Stimulated activated CD4-positive, alpha-beta T cell treated with anti-CD3 and anti-CD28 coated beads, Interleukin-12 subunit alpha, Interleukin-12 subunit beta, amount 100 ng/mL, for 24 hours (primary cell): ENCODE results near the gene NEK9.
"Not testable (repeated sequence)": the region's sequence is repeated elsewhere in the genome, so short reads cannot be mapped to it uniquely, and the experiment has no call there.

Experiments used
- DNase-seq, 2 experiments: peaks; one replicate each; pipeline ENCODE4 v3.0.0-alpha.2; 2020; ENCODE audit warnings: low read depth in 2 of 2

Gene NEK9

DNA sequence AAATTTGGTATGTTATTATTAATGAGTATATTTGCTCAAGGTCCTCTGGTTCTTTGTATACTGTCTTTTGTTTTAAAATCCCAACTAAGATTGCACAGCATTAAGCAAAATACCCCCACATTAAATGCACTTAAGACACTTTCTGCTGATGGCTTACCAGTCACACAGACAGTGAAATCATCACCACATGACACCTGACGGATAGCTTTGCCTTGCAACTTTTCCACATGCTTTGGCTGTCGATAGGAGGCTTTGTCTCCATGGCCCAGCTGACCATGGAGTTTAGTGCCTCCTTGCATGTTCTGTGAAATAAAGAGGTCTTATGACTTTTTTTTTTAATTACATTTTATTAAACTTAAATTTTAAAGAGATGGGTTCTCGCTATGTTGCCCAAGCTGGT, 19.7 kb downstream of the NEK9 start:
- no peak for DNase-seq

- no peak for DNase-seq
These were observed 25.4 kb downstream of the NEK9 start for GRCh38 chr14:75101491-75101890.

DNA sequence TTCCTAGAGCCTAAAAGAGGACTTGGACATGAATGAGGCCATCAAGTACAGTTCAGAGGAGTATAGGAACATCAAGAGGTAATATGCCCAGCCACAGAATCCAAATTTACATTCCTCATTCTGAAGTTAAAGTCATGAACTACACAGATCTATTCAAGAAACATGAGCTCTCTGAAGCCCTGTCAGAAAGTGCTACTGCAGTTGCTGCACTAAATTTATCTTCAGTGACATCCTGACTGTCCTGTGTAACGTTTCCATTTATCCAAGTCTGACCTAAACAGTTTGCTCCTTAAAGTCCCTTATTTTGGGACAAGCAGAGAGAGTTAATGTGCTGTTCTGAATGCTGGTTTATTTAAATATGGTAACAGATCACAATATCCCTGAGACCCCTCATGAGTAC, 28.2 kb downstream of the NEK9 start:
- no peak for DNase-seq

- DNase-seq: no peak
These were observed 28.6 kb downstream of the NEK9 start for GRCh38 chr14:75098212-75098611.

- DNase-seq: no peak
These were observed 29.9 kb downstream of the NEK9 start for GRCh38 chr14:75096959-75097358.

GRCh38 chr14:75095690-75096089, 31.2 kb downstream of the NEK9 start:
- DNase-seq: no peak

- DNase-seq: no peak
These were observed 32.0 kb downstream of the NEK9 start for GRCh38 chr14:75094896-75095295.

DNA sequence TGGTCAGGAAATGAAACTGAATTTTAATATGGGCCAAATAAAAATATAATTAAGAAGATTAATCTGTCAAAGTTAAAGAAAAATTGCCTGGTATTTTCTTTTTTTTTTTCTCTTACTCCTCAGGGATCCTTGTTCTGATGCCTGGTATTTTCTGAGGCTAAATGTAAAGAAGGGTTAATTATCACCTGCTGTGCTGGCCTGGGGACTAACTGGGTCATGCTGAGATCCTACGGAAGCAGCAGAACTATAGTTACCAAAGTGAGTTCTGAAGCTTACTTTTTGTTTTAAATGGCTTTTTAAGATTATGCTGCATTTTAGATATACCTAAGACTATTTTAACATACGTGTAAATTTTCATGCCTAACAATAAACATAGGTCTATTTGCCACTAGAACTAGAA, 34.1 kb downstream of the NEK9 start:
- DNase-seq: no peak

DNA sequence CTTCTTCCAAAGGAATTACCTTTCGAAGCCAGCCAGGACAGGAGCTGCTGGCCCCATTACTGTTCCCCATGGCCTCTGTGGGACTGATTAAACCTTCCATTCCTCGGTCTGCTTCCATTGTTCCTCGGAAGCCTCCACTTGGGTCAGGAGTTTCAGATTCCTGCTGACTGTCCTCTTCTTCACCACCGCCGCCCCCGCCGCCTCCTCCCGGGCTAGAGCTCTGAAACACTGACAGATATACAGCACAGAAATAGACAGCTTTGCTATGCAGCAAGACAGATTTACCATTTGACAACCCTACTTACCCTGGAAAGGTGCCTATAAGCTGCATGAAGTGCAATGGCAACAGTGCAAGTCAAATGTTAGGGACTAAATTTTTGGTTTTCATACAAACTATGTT, 35.6 kb downstream of the NEK9 start:
- DNase-seq: no peak

GRCh38 chr14:75090353-75090752, 36.5 kb downstream of the NEK9 start:
- no peak for DNase-seq

- DNase-seq: peak in 1 of 2 experiments; percentile 8
These were observed 38.1 kb downstream of the NEK9 start for GRCh38 chr14:75088566-75089373.

GRCh38 chr14:75088153-75088552, 38.7 kb downstream of the NEK9 start:
- no peak for DNase-seq

DNA sequence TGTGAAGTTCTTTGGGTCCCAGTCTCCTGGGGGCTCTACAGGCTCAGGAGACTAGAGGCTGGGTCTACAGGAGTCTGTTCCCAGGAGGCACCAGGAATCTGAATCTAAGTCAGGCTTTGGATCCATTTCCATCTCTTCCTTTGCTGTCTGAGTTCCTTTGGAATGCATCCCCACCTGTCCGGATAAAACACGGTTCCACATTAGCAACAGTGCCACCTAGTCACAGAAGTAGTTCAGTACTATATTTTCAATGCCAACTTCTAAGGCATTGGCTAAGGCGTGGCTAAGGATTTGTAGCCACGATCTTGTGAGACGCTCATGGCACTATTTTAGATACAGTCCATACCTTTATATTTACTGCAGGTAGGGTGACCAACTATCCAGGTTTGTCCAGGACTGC, 42.3 kb downstream of the NEK9 start:
- DNase-seq: no peak

DNA sequence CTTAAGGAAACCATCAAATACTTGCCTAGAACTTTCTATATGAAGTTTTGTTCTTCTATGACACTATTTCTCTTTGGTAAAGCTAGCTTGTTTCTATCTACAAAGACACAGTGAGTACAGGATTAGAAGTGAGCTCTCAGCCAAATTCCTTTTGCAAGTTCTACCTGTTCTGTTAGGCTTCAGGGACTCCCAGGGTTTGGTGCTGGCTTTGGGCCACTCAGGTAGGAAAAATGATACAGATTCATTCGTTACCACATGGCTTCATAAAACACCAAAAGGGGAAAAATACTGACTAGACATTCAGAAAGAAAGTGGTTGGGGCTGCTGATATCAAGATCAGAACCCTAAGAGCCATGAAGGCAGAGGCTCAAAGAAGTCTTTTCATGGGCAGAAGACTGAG, 43.6 kb downstream of the NEK9 start:
- no peak for DNase-seq

DNA sequence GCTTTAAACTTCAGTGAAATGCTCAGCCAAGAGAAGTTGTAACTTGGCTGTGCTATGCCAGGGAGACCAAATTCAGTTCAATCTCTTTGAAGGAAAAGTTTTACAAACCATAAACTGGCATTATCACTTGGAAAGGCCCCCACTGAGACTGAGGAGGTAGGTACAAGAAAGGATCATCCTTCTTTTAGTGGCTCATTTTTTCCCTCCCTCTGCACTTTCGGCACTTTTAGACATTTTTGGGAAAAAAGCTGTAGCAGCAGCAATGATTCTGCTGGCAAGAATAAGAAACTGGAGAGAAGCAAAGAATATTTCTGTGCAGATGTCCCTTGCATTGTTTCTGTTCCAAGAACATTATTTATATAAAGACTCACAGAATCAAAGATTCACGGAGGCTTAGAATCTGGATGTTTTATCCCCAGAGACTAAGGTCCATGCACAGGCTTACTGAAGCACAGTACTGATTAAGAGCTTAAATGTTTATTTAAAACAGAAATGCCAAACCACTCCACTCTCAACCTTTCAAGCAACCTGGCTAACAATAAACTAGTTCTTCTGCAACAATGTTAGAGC, 45.1 kb downstream of the NEK9 start:
- no peak for DNase-seq

DNA sequence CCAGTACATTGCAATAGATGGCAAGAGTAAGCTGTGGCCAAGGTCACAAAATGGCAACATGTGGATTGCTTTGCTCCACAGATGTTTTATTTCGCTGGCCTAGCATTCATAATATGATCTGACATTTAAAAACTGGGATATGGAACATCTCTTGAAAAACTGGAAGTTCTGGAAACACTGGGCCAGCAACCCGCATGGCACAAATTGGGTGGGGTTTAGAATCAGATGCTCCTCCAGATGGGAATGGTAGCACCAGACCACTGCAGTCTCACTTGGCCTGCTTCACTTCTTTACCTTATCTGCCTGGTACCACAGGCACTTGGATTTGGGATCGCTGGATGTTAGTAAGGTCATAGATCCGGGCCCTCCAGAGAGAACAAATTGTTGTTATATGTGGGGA, 47.3 kb downstream of the NEK9 start:
- no peak for DNase-seq

GRCh38 chr14:75077794-75078193, 49.1 kb downstream of the NEK9 start:
- DNase-seq: no peak

DNA sequence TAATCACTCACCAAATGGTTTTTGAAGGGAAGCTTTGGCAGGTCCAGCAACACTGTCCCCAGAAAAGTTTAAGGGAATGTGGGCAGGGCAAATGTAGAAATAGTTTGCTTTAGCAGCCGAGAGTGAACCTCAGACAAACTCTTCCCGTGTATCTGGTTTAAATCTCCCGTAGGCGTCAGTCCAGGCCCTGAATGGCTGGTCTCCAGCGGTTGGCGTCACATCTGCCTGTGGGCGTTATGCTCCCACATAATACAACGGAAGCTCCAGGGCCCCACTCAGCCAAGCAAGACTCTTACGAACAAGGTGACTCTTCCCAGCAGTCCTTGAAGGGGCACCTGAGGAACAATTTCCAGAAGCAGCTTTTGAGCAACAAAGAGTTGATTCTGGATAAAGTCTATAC, 56.5 kb downstream of the NEK9 start:
- DNase-seq: no peak

DNA sequence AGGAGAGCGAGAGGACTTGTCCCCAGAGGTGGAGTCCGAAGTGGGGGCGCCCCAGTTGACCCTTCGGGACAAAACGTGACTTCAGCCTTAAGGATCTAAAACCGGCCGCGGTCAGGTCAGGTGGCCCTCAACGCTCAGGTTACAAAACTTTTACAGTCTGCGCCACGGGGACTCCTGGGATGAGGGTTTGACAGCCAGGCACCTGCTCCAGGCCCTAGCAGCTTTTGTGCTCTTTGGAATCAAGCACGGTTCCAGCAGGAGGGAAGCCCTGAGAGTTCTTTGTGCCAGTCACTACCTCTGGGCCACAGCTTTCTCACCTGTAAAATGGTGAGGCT, 57.1 kb downstream of the NEK9 start:
- DNase-seq: no peak

DNA sequence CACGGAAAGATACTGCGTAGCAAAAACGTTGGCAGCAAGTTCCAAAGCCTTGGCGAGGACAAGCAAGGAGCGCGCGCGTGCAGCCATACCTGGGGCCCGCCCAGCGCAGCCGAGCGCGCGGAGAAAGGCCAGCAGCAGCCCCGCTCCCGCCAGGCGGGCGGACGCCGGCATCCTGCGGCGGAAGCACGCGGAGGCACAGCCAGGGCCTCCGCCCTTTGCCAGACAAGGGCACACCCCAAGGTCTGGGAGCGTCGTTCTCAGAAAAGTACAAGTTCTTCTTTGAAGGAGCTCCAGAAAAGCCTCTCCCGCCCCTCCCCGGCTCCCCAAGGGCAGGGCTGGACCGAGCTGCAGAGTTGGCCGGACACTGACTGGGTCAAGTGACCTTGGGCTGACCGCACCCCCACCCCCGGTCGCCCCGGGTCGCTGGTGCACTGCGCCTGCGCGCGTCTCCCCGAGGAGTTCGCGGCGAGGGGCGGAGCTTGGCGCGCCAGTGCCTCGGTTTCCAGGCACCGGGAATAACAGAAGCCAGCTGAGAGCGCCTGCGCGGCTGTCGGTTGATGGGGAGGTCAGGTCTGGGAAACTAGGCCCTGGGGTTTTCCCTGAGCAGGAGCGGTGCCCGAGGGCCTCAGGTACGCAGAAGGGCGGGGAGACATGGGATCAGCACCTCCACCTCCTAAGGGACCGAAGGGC, 57.6 kb downstream of the NEK9 start, which contains the start of gene ZC2HC1C:
Gene ZC2HC1C, plus strand, starts transcription at position 521 of the 690 bp plus-strand sequence. CDS start 933 bp downstream, outside the sequence.
- peak; percentile 39 to 76 for DNase-seq

GRCh38 chr14:75068294-75069120, 58.3 kb downstream of the NEK9 start:
- no peak for DNase-seq

DNA sequence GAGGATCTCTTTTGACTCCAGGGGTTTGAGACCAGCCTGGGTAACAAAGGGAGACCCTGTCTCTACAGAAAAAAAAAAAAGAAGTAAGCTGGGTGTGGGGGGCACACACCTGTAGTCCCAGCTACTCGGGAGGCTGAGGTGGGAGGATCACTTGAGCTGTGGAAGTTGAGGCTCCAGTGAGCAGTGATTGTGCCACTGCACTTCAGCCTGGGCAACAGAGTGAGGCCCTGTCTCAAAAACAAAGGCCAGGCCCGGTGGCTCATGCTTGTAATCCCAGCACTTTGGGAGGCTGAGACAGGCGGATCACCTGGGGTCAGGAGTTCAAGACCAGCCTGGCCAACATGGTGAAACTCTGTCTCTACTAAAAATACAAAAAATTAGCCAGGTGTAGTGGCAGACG, 59.1 kb downstream of the NEK9 start:
- DNase-seq: not testable (repeated sequence)
